GM10248 (cell line): Measurements from ENCODE around the gene COLQ.

Source experiments
- CTCF ChIA-PET: fragments of 300-600 bp; sonication (Branson Sonifier 250); formaldehyde crosslinking; extraction: SDS; loops from one replicate; lab custom pipeline; 2021; ENCODE audit warnings: antibody characterized with exemption; lab: Yijun Ruan, JAX
- POLR2A ChIA-PET: fragments of 350-650 bp; sonication (Branson Sonifier 250); formaldehyde crosslinking; extraction: SDS; loops from one replicate; lab custom pipeline; 2020; ENCODE audit warnings: antibody characterized with exemption; lab: Yijun Ruan, JAX
- DNase-seq: peaks from one replicate; pipeline ENCODE4 v3.0.0; 2012; ENCODE audit errors: extremely low spot score
- CTCF ChIP-seq: IDR thresholded peaks from 2 replicates; pipeline ENCODE4 v1.5.1; 2012; ENCODE audit warnings: mild to moderate bottlenecking, low read depth; ENCODE audit errors: extremely low read depth, missing control alignments, control extremely low read depth

The COLQ gene

GRCh38 chr3:15431256-15431837, 90.2 kb downstream of the COLQ start:
- no peak for TF ChIP-seq CTCF
- ChIA-PET POLR2A (no interaction called here), CTCF (interaction anchor here (0.8 to 2.9 kb wide), 8 partner anchors 8 to 228 kb away, joined by 3 to 10 read pairs (median 3); no protein-coding TSS in a partner anchor)
- no peak for DNase-seq

GRCh38 chr3:15430624-15431023, 90.9 kb downstream of the COLQ start:
- ChIA-PET POLR2A (interaction anchor here (0.7 kb wide), 1 partner anchor 13 kb away, joined by 3 read pairs; no protein-coding TSS in a partner anchor), CTCF (interaction anchor here (0.8 to 2.9 kb wide), 9 partner anchors 9 to 228 kb away, joined by 3 to 10 read pairs (median 3); no protein-coding TSS in a partner anchor)
- TF ChIP-seq CTCF = no peak
- DNase-seq = no peak

GRCh38 chr3:15429080-15429479, 92.4 kb downstream of the COLQ start:
- TF ChIP-seq CTCF = no peak
- no peak for DNase-seq
- CTCF ChIA-PET = interaction anchor here (1.0 to 2.9 kb wide), 5 partner anchors 15 to 226 kb away, joined by 3 to 10 read pairs (median 4); no protein-coding TSS in a partner anchor
- POLR2A ChIA-PET = no interaction called here

- CTCF ChIA-PET = interaction anchor here (1.0 to 2.9 kb wide), 5 partner anchors 15 to 226 kb away, joined by 3 to 10 read pairs (median 4); no protein-coding TSS in a partner anchor
- POLR2A ChIA-PET = no interaction called here
- no peak for DNase-seq
- no peak for TF ChIP-seq CTCF
Measured at GRCh38 chr3:15428539-15428938, 93.0 kb downstream of the COLQ start.

- CTCF ChIA-PET = interaction anchor here (1.0 kb wide), 1 partner anchor 23 kb away, joined by 3 read pairs; no protein-coding TSS in a partner anchor
- no peak for DNase-seq
Measured at GRCh38 chr3:15427981-15428380, 93.5 kb downstream of the COLQ start.

More at GRCh38 chr3:15427981-15428380, 93.5 kb downstream of the COLQ start:
- TF ChIP-seq CTCF = no peak
- POLR2A ChIA-PET = no interaction called here
